OCI-LY1 (cell line): Measurements from ENCODE around the gene MAN1C1.

Experiments used
- EZH2 ChIP-seq: fragments of 200-600 bp; sonication (generic), shearing (Covaris generic); IDR thresholded peaks from 2 replicates; pipeline ENCODE4 v1.8.0; 2017; ENCODE audit warnings: borderline replicate concordance, mixed run types, mild to moderate bottlenecking, antibody characterized with exemption, low read length, moderate library complexity, mixed read lengths
- TF ChIP-seq, protein P1 (sequence below): fragments of 200-600 bp; sonication (generic), shearing (Covaris generic); IDR thresholded peaks from 2 replicates; pipeline ENCODE4 v1.5.1; 2017; ENCODE audit warnings: mild to moderate bottlenecking, antibody characterized with exemption, low read length, moderate library complexity, mixed read lengths

DNA sequence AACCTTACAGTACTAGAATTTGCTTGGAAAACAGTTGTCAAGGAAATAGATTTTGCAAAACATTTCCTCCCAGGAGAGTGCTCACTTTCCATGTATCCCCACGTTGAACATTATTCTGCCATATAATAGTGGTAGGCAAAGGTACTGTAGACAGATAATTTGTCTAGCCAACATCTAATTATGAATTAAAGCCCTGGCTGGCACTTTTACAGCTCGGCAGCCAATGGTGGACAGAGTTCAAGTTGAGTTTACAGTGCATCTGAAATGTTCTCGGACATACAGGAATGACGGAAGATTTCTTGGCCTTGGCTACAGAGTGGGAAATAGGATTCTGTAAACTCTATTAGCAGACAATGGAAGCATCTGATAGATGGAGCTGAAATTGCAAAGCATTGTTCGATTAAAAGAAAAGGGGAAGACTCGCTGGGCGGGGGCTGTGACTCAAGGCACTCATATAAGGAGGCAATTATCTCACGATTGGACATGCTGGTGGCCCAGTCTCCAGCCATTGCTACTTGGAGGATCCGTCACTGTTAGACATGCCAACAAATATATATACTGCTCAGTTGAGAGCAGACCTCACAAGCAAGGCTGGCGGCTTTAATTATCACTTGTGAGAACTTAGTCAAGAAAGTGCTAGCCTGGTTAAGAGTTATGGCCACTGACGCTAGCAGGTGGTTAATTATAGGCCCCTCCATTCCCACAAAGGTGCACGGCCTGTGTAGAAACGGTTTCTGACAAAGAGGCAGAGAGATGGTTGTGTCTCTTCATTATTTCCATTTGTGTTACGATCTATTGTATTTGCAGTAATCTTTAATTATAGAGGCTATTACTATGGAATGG is 48.0 kb downstream of the MAN1C1 start:
- TF ChIP-seq, protein P1, sequence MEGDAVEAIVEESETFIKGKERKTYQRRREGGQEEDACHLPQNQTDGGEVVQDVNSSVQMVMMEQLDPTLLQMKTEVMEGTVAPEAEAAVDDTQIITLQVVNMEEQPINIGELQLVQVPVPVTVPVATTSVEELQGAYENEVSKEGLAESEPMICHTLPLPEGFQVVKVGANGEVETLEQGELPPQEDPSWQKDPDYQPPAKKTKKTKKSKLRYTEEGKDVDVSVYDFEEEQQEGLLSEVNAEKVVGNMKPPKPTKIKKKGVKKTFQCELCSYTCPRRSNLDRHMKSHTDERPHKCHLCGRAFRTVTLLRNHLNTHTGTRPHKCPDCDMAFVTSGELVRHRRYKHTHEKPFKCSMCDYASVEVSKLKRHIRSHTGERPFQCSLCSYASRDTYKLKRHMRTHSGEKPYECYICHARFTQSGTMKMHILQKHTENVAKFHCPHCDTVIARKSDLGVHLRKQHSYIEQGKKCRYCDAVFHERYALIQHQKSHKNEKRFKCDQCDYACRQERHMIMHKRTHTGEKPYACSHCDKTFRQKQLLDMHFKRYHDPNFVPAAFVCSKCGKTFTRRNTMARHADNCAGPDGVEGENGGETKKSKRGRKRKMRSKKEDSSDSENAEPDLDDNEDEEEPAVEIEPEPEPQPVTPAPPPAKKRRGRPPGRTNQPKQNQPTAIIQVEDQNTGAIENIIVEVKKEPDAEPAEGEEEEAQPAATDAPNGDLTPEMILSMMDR, result no peak
- no peak for TF ChIP-seq EZH2
